Measurements from ENCODE around the gene TMX3.

TMX3 gene

DNA sequence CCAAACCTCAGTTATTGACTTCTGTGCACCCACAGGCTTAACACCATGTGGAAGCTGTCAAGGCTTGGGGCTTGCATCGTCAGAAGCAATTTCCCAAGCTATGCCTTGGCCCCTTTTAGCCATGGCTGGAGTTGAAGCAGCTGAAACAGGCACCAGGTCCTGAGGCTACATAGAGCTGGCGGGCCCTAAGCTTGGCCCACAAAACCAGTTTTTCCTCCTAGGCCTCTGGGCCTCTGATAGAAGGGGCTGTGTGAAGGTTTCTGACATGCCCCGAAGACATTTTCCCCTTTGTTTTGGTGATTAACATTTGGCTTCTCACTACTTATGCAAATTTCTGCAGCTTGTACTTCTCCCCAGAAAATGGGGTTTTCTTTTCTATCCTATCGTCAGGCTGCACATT is 9.1 kb upstream of the TMX3 start:
- no peak overlapping the region for H2AFZ ChIP-seq (ENCODE audit: low read length)
- H3K4me3 ChIP-seq (ENCODE audit: low read depth, low read length, poor library complexity, severe bottlenecking) = no peak overlapping the region
- H3K9me2 ChIP-seq (ENCODE audit: low read depth, low read length) = no peaks in the 10 kb centered on the region; the same call in 1 of the 2 replicates
- H3K79me2 ChIP-seq (ENCODE audit: insufficient read depth, low read length) = no peaks in the 10 kb centered on the region
- H3K4me1 ChIP-seq (ENCODE audit: insufficient read depth, low read length, severe bottlenecking) = no peaks in the 10 kb centered on the region
- no peak overlapping the region for H3K9ac ChIP-seq (ENCODE audit: low read length)
- TF ChIP-seq, protein P1, sequence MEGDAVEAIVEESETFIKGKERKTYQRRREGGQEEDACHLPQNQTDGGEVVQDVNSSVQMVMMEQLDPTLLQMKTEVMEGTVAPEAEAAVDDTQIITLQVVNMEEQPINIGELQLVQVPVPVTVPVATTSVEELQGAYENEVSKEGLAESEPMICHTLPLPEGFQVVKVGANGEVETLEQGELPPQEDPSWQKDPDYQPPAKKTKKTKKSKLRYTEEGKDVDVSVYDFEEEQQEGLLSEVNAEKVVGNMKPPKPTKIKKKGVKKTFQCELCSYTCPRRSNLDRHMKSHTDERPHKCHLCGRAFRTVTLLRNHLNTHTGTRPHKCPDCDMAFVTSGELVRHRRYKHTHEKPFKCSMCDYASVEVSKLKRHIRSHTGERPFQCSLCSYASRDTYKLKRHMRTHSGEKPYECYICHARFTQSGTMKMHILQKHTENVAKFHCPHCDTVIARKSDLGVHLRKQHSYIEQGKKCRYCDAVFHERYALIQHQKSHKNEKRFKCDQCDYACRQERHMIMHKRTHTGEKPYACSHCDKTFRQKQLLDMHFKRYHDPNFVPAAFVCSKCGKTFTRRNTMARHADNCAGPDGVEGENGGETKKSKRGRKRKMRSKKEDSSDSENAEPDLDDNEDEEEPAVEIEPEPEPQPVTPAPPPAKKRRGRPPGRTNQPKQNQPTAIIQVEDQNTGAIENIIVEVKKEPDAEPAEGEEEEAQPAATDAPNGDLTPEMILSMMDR (IDR thresholded peaks at IDR 0.05; ENCODE audit: low read length) = no peak
- TF ChIP-seq EZH2 (IDR thresholded peaks at IDR 0.05; ENCODE audit: borderline replicate concordance, low read length) = no peak
- no peaks in the 10 kb centered on the region for H4K20me1 ChIP-seq (ENCODE audit: insufficient read depth, low read length)
- H3F3A ChIP-seq (ENCODE audit: insufficient read depth, low read length) = no peaks in the 10 kb centered on the region
- H3K9me3 ChIP-seq (ENCODE audit: low read length) = no peaks in the 10 kb centered on the region
- no peaks in the 10 kb centered on the region for H3K27me3 ChIP-seq (ENCODE audit: insufficient read depth, low read length)
- H3K27ac ChIP-seq (ENCODE audit: low read depth, low read length, poor library complexity, severe bottlenecking) = no peak overlapping the region
- H3K4me2 ChIP-seq (ENCODE audit: low read length) = no peak overlapping the region
- H3K36me3 ChIP-seq (ENCODE audit: insufficient read depth, low read length) = peaks cover 4% of the 10 kb centered on the region; the same call in 1 of the 2 replicates

DNA sequence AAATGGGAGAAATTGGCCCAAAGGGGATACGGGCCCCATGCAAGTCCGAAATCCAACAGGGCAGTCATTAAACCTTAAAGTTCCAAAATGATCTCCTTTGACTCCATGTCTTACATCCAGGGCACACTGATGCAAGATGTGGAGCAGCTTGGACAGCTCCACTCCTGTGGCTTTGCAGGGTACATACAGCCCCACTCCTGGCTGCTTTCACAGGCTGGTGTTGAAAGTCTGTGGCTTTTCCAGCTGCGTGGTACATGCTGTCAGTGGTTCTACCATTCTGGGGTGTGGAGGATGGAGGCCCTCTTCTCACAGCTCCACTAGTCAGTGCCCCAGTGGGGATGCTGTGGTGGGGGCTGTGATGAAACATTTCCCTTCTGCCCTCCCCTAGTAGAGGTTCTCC is 8.6 kb upstream of the TMX3 start:
- Histone ChIP-seq H3K9me3 (ENCODE audit: low read length) (no peaks in the 10 kb centered on the region), H3K4me3 (ENCODE audit: low read depth, low read length, poor library complexity, severe bottlenecking) (no peak overlapping the region), H3K36me3 (ENCODE audit: insufficient read depth, low read length) (peaks cover 4% of the 10 kb centered on the region; the same call in 1 of the 2 replicates), H3K9ac (ENCODE audit: low read length) (no peak overlapping the region), H4K20me1 (ENCODE audit: insufficient read depth, low read length) (no peaks in the 10 kb centered on the region), H3K4me1 (ENCODE audit: insufficient read depth, low read length, severe bottlenecking) (no peaks in the 10 kb centered on the region), H2AFZ (ENCODE audit: low read length) (no peak overlapping the region), H3K4me2 (ENCODE audit: low read length) (no peak overlapping the region), H3K79me2 (ENCODE audit: insufficient read depth, low read length) (no peaks in the 10 kb centered on the region), H3K27me3 (ENCODE audit: insufficient read depth, low read length) (no peaks in the 10 kb centered on the region), H3K27ac (ENCODE audit: low read depth, low read length, poor library complexity, severe bottlenecking) (no peak overlapping the region), H3F3A (ENCODE audit: insufficient read depth, low read length) (no peaks in the 10 kb centered on the region), H3K9me2 (ENCODE audit: low read depth, low read length) (no peaks in the 10 kb centered on the region; the same call in 1 of the 2 replicates)
- TF ChIP-seq, protein P1 (IDR thresholded peaks at IDR 0.05; ENCODE audit: low read length) = no peak
- TF ChIP-seq EZH2 (IDR thresholded peaks at IDR 0.05; ENCODE audit: borderline replicate concordance, low read length) = no peak

DNA sequence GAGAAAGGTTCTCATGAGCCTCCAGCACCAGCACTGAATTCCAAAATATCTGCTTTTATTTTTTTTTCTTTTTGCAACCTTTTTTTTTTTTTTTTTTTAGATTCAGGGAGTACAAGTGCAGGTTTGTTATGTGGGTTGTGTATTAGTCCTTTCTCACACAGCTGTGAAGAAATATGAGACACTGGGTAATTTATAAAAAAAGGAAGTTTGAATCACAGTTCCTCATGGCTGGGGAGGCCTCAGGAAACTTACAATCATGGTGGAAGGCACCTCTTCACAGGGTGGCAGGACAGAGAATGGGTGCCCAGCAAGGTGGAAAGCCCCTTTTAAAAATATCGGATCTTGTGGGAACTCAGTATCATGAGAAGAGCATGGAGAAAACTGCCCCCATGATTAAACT is 7.9 kb upstream of the TMX3 start:
- H2AFZ ChIP-seq (ENCODE audit: low read length) = no peak overlapping the region
- H3F3A ChIP-seq (ENCODE audit: insufficient read depth, low read length) = no peaks in the 10 kb centered on the region
- no peaks in the 10 kb centered on the region for H4K20me1 ChIP-seq (ENCODE audit: insufficient read depth, low read length)
- H3K9ac ChIP-seq (ENCODE audit: low read length) = no peak overlapping the region
- H3K4me2 ChIP-seq (ENCODE audit: low read length) = no peak overlapping the region
- H3K4me3 ChIP-seq (ENCODE audit: low read depth, low read length, poor library complexity, severe bottlenecking) = no peak overlapping the region
- no peaks in the 10 kb centered on the region for H3K9me3 ChIP-seq (ENCODE audit: low read length)
- no peaks in the 10 kb centered on the region; the same call in 1 of the 2 replicates for H3K9me2 ChIP-seq (ENCODE audit: low read depth, low read length)
- H3K27ac ChIP-seq (ENCODE audit: low read depth, low read length, poor library complexity, severe bottlenecking) = no peak overlapping the region
- H3K36me3 ChIP-seq (ENCODE audit: insufficient read depth, low read length) = peaks cover 4% of the 10 kb centered on the region; the same call in 1 of the 2 replicates
- H3K4me1 ChIP-seq (ENCODE audit: insufficient read depth, low read length, severe bottlenecking) = no peaks in the 10 kb centered on the region
- no peaks in the 10 kb centered on the region for H3K27me3 ChIP-seq (ENCODE audit: insufficient read depth, low read length)
- H3K79me2 ChIP-seq (ENCODE audit: insufficient read depth, low read length) = no peaks in the 10 kb centered on the region
- TF ChIP-seq EZH2 (IDR thresholded peaks at IDR 0.05; ENCODE audit: borderline replicate concordance, low read length) = no peak
- TF ChIP-seq, protein P1 (IDR thresholded peaks at IDR 0.05; ENCODE audit: low read length) = no peak

All from OCI-LY1 (cell line).